Epithelial cell of proximal tubule (primary cell): ENCODE measurements around the gene TSPAN4. TPM values are rescaled to one million over a fixed set of nuclear protein-coding genes. Genes with fewer than 3 reads are reported as not detected.

Source experiments
- DNase-seq: peaks from one replicate; pipeline ENCODE4 v3.0.0-alpha.2; 2011; ENCODE audit warnings: low read depth
- H3K4me3 ChIP-seq: 2 replicates; pipeline ENCODE4 v1.5.1; 2011; ENCODE audit warnings: low read depth, mild to moderate bottlenecking, low read length
- total RNA-seq: library from RNA; depleted of rRNA; stranded (reverse); fragments of >200 nt; gene quantifications from 2 replicates; pipeline ENCODE4 v1.2.3, GENCODE V29; 2015
- TF ChIP-seq, protein P1 (sequence below): conservative IDR thresholded peaks from 2 replicates; pipeline ENCODE4 v1.5.1; 2012; ENCODE audit warnings: low read depth, mild to moderate bottlenecking, low read length

Gene TSPAN4
- total RNA-seq, 1 donor from 2014 or later = 118 TPM

DNA sequence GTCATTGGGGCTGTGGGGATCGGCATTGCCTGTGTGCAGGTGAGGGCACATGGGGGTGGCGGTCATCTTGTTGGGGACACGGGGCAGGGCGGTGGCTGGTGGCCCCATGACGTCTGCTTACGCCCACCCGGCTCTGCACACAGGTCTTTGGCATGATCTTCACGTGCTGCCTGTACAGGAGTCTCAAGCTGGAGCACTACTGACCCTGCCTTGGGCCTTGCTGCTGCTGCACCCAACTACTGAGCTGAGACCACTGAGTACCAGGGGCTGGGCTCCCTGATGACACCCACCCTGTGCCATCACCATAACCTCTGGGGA is 4.7 kb upstream of the TSPAN4 start:
- DNase-seq = no peak
- H3K4me3 ChIP-seq = no peak overlapping the region
- TF ChIP-seq, protein P1, sequence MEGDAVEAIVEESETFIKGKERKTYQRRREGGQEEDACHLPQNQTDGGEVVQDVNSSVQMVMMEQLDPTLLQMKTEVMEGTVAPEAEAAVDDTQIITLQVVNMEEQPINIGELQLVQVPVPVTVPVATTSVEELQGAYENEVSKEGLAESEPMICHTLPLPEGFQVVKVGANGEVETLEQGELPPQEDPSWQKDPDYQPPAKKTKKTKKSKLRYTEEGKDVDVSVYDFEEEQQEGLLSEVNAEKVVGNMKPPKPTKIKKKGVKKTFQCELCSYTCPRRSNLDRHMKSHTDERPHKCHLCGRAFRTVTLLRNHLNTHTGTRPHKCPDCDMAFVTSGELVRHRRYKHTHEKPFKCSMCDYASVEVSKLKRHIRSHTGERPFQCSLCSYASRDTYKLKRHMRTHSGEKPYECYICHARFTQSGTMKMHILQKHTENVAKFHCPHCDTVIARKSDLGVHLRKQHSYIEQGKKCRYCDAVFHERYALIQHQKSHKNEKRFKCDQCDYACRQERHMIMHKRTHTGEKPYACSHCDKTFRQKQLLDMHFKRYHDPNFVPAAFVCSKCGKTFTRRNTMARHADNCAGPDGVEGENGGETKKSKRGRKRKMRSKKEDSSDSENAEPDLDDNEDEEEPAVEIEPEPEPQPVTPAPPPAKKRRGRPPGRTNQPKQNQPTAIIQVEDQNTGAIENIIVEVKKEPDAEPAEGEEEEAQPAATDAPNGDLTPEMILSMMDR = no peak

DNA sequence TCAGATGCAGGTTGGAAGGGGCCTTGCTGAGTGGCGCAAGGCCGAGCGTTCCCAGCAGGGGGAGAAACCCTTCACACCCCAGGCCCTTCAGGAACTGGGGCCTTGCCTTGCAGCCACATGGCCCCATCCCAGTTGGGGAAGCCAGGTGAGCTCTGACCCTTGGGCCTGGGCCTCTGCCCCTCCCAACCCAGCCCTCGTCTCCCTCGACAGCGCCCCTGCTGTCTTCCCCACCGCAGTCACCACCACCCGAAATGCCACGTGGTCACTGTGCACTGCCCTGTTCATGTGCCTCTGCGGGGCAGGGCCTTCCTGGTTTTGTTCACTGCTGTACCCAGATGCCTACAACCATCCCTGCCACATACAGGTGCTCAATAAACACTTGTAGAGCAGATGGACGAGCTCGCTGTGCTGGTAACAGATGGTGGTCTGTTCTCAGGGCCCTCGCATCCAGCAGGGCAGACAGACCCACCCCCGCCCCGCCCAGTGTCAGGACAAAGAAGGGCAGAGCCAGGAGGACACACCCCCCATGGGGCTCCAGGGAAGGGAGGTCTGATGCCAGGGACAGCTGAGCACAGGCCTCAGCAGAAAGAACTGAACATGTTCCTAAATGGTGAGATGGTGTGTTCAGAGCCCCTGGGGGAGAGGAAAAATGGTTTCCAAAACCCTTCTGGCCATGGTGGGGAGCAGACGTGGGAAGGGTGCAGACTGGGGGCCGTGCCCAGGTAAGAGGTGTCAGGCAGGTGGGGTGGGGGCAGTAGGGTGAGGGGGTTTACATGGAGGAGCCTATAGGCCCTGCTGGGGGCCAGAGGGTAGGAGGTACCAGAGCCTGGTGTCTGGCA is 4.0 kb upstream of the TSPAN4 start:
- no peak for DNase-seq
- no peak overlapping the region for H3K4me3 ChIP-seq
- TF ChIP-seq, protein P1 = peak; percentile 25

DNA sequence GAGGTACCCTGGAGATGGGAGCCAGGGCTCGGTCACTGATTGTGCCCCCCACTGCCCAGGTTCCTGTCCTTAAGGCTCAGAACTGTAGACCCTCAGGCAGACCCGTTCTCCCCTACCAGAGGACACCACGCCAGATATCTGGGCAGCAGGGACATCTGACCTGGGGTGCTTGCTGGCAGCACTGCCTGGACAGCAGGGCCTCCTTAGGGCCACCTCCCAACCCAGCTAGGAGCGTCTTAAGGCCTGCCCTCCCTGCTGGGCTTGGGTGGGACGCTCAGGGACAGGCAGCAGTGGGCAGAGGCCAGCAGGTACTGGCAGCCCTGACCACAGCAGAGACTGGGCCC is 3.4 kb upstream of the TSPAN4 start:
- H3K4me3 ChIP-seq = no peak overlapping the region
- TF ChIP-seq, protein P1 = no peak
- DNase-seq = no peak

DNA sequence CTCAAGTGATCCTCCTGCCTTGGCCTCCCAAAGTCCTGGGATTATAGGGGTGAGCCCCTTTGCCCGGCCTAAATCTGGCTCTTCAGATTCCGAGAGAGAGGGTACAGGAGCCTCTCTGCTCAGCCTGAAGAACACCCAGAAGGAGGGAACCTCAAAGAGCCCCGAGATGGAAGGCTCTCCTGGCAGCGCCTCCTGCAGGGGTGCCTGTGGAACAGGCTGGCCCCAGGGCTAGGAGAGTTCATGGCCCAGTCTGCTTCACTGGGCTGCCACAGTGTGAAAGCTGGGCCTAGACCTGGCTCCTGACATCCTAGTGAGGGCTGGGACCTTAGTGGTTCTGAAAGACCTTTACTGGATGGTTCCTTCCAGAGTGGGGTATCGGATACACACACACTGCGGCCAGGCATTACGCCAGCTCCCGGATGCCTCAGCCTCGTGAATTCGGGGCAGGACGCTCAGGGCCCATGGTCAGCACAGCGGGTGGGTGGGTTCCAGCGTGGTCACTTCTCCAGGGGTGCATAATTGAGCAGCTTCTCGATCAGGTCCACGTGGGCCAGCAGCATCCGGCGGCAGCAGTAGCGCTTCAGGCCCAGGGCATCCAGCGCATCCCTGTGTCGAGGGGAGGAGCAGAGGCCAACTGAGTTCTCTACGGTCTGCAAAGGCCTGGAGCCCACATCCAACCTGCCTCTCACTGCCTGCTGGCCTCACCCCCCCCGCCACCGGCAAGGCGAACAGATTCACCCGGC is 2.6 kb upstream of the TSPAN4 start:
- DNase-seq = no peak
- TF ChIP-seq, protein P1 = peak; percentile 50
- H3K4me3 ChIP-seq = peak overlapping the region; percentile 98

DNA sequence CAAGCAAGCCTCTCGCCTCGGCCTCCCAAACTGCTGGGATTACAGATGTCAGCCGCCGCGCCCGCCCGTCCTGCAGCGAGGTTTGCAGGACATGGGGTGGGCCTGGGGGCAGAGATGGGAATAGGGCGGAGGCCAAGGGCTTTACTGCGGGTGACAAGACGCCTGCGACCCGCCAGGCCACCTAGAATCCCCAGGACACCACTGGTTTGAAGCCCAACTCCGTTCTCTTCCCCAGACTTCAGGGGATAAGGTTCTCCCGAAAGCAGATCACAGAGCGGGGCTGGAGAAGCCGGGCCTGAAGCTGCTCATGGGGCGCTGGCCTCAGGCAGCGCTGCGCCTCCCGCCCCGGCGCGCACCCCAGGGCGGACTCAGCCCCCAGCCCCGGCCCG is 677 bp upstream of the TSPAN4 start:
- TF ChIP-seq, protein P1 = no peak
- DNase-seq = no peak

DNA sequence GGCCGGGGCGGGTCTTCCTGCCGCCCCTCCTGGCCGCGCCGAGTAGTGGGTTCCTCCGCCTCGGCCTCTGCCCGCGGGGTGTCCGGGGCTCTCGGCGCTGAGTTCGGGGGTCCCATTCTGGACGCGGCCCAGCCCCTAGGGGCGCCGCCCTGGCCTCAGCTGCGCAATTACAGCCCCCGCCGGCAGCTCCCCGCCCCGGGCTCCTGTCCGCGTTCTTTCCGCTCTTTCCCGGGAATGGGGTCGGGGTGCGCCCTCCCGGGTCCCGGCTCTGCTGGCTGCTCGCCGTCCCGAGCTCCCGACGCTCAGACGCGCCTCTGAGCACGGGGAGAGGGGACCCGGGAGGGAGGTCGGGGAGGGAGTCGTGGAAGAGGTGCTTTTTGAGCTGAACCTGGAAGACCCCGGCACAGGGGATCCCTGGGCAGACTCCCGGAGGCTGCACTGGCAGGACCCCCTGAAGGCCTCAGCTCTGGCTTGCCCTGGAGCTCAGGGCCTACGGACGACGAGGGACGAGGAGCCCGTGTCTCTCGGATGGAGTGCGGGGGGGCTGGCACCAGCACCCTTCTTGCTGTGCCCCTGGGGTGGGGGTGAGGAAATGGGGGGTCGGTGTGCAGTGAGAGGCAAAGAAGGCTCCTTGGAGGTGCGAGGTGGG is 558 bp downstream of the TSPAN4 start:
- TF ChIP-seq, protein P1 = no peak
- H3K4me3 ChIP-seq = peak overlapping the region; percentile 98
- no peak for DNase-seq

More for the DNA sequence above, 677 bp upstream of the TSPAN4 start:
- H3K4me3 ChIP-seq = peak overlapping the region; percentile 98
